HepG2 (cell line): ENCODE results near the gene NFAT5. TPM values are rescaled to one million over a fixed set of nuclear protein-coding genes. Genes with fewer than 3 reads are reported as not detected.

Experiments used
- ATAC-seq: fragments of 200-7000 bp; cut with Tn5 transposase; 3 replicates; pipeline ENCODE4 v1.9.1; 2020; ENCODE audit warnings: mild to moderate bottlenecking, moderate library complexity
- BruUV-seq: library from RNA; stranded (reverse); fragments of 400-500 nt; replicated peaks from 2 replicates; lab custom pipeline; 2021; lab: Mats Ljungman, UMichigan
- CTCF ChIA-PET: fragments of 300-600 bp; formaldehyde crosslinking; extraction: SDS; loops from one replicate; lab custom pipeline; 2021; ENCODE audit warnings: low total read pairs, inconsistent platforms, low intra/inter-chr PET ratio; lab: Yijun Ruan, JAX
- POLR2A ChIA-PET: fragments of 350-600 bp; sonication (Branson Sonifier 250); formaldehyde crosslinking; loops from one replicate; lab custom pipeline; 2020; ENCODE audit warnings: antibody characterized with exemption, inconsistent platforms; lab: Yijun Ruan, JAX
- DNase-seq: peaks from one replicate; pipeline ENCODE4 v3.0.0-alpha.2; 2015; ENCODE audit warnings: low spot score
- FAIRE-seq: peaks from 3 replicates; lab custom pipeline; 2011; peaks lifted over from hg19 to GRCh38; lab: Jason Lieb, UNC
- H2AFZ ChIP-seq: one replicate; pipeline ENCODE4 v1.6.1; 2011; ENCODE audit warnings: low read length, inconsistent platforms
- H3K27ac ChIP-seq: fragments of 300-600 bp; 3 replicates; pipeline ENCODE4 v1.8.0; 2011; ENCODE audit warnings: mixed run types, mild to moderate bottlenecking, mixed read lengths, low read length, inconsistent platforms; ENCODE audit not compliant: insufficient read depth; ENCODE audit errors: extremely low read length
- H3K27me3 ChIP-seq, 2 experiments: fragments of 200-600 bp in 1 of 2; 2 replicates in 1 of 2; 3 replicates in 1 of 2; pipeline versions ENCODE4 v1.6.0 to v1.8.0; 2011; ENCODE audit warnings: low read length in 2 of 2, mild to moderate bottlenecking in 2 of 2, moderate library complexity in 2 of 2, inconsistent platforms in 1 of 2; ENCODE audit not compliant: insufficient read depth in 2 of 2, control insufficient read depth in 1 of 2
- H3K36me3 ChIP-seq, 2 experiments: fragments of 200-600 bp in 1 of 2; replicated peaks in 1 of 2; 2 replicates in 1 of 2; 3 replicates in 1 of 2; pipeline versions ENCODE4 v1.5.1 to v1.8.0; 2011; ENCODE audit warnings: low read length in 2 of 2, inconsistent platforms in 1 of 2; ENCODE audit not compliant: insufficient read depth in 2 of 2, control insufficient read depth in 1 of 2
- H3K4me1 ChIP-seq: 2 replicates; pipeline ENCODE4 v1.5.1; 2012; ENCODE audit warnings: low read length, inconsistent platforms; ENCODE audit not compliant: insufficient read depth
- H3K4me2 ChIP-seq: 2 replicates; pipeline ENCODE4 v1.6.0; 2011; ENCODE audit warnings: low read depth, low read length, inconsistent platforms
- H3K4me3 ChIP-seq, 3 experiments: fragments of 200-600 bp in 1 of 3; sonication (generic), shearing (Covaris generic) in 1 of 3; replicated peaks in 1 of 3; 2 replicates each; pipeline ENCODE4 v1.5.1; 2011 to 2016; ENCODE audit warnings: low read length in 3 of 3, inconsistent platforms in 2 of 3, low read depth in 2 of 3, mild to moderate bottlenecking in 2 of 3, control low read depth in 1 of 3, mixed read lengths in 1 of 3; ENCODE audit not compliant: insufficient read depth in 1 of 3
- H3K79me2 ChIP-seq: one replicate; pipeline ENCODE4 v1.6.1; 2011; ENCODE audit warnings: low read length, inconsistent platforms; ENCODE audit not compliant: insufficient read depth
- H3K9ac ChIP-seq: 2 replicates; pipeline ENCODE4 v1.6.0; 2011; ENCODE audit warnings: mild to moderate bottlenecking, low read depth, low read length, inconsistent platforms; ENCODE audit not compliant: insufficient read depth
- H3K9me3 ChIP-seq: 2 replicates; pipeline ENCODE4 v1.5.1; 2012; ENCODE audit warnings: mild to moderate bottlenecking, low read length
- H4K20me1 ChIP-seq: 2 replicates; pipeline ENCODE4 v1.6.0; 2011; ENCODE audit warnings: inconsistent platforms, mild to moderate bottlenecking, low read length, moderate library complexity; ENCODE audit not compliant: insufficient read depth
- IRF9 ChIP-seq: sonication (generic); formaldehyde crosslinking; IDR thresholded peaks from 2 replicates; pipeline ENCODE4 v1.8.0; 2022; ENCODE audit warnings: missing genetic modification reagents, mild to moderate bottlenecking, borderline replicate concordance
- RBM22 ChIP-seq: fragments of 200-400 bp; formaldehyde crosslinking; optimal IDR thresholded peaks from 2 replicates; pipeline ENCODE3; 2017; ENCODE audit warnings: mild to moderate bottlenecking, low read length, moderate library complexity
- WGBS: methylation state at CpG from one replicate; pipeline ENCODE4 v1.1.6; 2017; ENCODE audit warnings: low lambda C conversion rate; 5-methylcytosine and 5-hydroxymethylcytosine counted together
- in situ Hi-C: cut with HindIII; loops from 2 replicates; pipeline ENCODE4 v1.10.0; 2017; ENCODE audit warnings: low pct_unique_long_range_greater_than_20kb; ENCODE audit not compliant: extremely low pct_ligation_motif_present
- intact Hi-C: fragments of 100-400 bp; cut with micrococcal nuclease; formaldehyde crosslinking; loops from one replicate; pipeline ENCODE4 v1.10.0; 2022; ENCODE audit not compliant: unreplicated experiment
- polyA plus RNA-seq, 8 experiments: library from polyadenylated mRNA; depleted of rRNA in 3 of 8; stranded (reverse) in 7 of 8; unstranded in 1 of 8; fragments of >200 nt; fragmentation: Illumina TruSeq in 4 of 8; extraction: Trizol in 4 of 8; gene quantifications; 2 replicates each; pipeline versions ENCODE4 v1.2.1 to v1.2.3, GENCODE V29; 2011 to 2016; ENCODE audit warnings: low read depth in 4 of 8, missing spikeins in 1 of 8, mixed read lengths in 1 of 8; ENCODE audit not compliant: insufficient read depth in 1 of 8
- total RNA-seq, 5 experiments: library from RNA; depleted of rRNA; stranded (reverse); fragments of >200 nt; fragmentation: Illumina TruSeq; extraction: Trizol; gene quantifications; 2 replicates each; pipeline ENCODE4 v1.2.3, GENCODE V29; 2016; ENCODE audit warnings: low read depth in 1 of 5
- TF ChIP-seq, protein P1 (sequence below): sonication (generic); formaldehyde crosslinking; IDR thresholded peaks from 2 replicates; pipeline ENCODE4 v1.5.0; 2020; ENCODE audit warnings: mild to moderate bottlenecking, missing genetic modification reagents

NFAT5 gene
- total and polyA plus RNA-seq, 2 of the 13 experiments (the other 11 are each of a cell fraction or from before 2014, with no cell fraction given), result 20.5 to 54.3 TPM

- peaks cover 49% of the 10 kb centered on the region for H3K4me1 ChIP-seq
- peaks cover 5 to 27% of the 10 kb centered on the region in 2 experiments; a peak in 3 of 5 replicates for H3K36me3 ChIP-seq
- intact Hi-C loops, result no loop called here
- H3K27me3 ChIP-seq, result no peaks in the 10 kb centered on the region
- in situ Hi-C loops, result no loop called here
- no peak overlapping the region for H3K9ac ChIP-seq
- H3K9me3 ChIP-seq, result no peaks in the 10 kb centered on the region
- H3K27ac ChIP-seq, result no peak overlapping the region
- no peak overlapping the region for H3K4me2 ChIP-seq
- H4K20me1 ChIP-seq, result peaks cover 21% of the 10 kb centered on the region
- DNase-seq (no peak), FAIRE-seq (no peak), ATAC-seq (no peak)
- TF ChIP-seq RBM22, result peak; percentile 41
- TF ChIP-seq, protein P1, sequence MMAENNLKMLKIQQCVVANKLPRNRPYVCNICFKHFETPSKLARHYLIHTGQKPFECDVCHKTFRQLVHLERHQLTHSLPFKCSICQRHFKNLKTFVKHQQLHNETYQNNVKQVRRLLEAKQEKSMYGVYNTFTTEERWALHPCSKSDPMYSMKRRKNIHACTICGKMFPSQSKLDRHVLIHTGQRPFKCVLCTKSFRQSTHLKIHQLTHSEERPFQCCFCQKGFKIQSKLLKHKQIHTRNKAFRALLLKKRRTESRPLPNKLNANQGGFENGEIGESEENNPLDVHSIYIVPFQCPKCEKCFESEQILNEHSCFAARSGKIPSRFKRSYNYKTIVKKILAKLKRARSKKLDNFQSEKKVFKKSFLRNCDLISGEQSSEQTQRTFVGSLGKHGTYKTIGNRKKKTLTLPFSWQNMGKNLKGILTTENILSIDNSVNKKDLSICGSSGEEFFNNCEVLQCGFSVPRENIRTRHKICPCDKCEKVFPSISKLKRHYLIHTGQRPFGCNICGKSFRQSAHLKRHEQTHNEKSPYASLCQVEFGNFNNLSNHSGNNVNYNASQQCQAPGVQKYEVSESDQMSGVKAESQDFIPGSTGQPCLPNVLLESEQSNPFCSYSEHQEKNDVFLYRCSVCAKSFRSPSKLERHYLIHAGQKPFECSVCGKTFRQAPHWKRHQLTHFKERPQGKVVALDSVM (CRISPR knock-in tag), result peak; percentile 67
- no peak for TF ChIP-seq IRF9 (CRISPR knock-in tag)
- no TSS peak for BruUV-seq
- no peak overlapping the region for H2AFZ ChIP-seq
- peaks cover 94% of the 10 kb centered on the region for H3K79me2 ChIP-seq
- 83% methylated on average over 7 of the region's 7 CpGs for WGBS
- H3K4me3 ChIP-seq, result no peak overlapping the region
- ChIA-PET POLR2A (no interaction called here), CTCF (no interaction called here)
Measured at GRCh38 chr16:69589434-69590269, 23.9 kb downstream of the NFAT5 start.
